HG03354 (cell line): Measurements from ENCODE around the gene MAPKBP1.
"Not testable (repeated sequence)": the region's sequence is repeated elsewhere in the genome, so short reads cannot be mapped to it uniquely, and the experiment has no call there.

Experiments used
- ATAC-seq: cut with Tn5 transposase; IDR thresholded peaks from one replicate; pipeline ENCODE4 v1.9.1; 2021; ENCODE audit warnings: mild to moderate bottlenecking; ENCODE audit not compliant: unreplicated experiment, poor library complexity, severe bottlenecking

MAPKBP1 gene

GRCh38 chr15:41774062-41774881 is at the start of gene MAPKBP1:
MAPKBP1 (plus strand) TSS chr15:41774484; CDS start chr15:41775276, 792 bp downstream.
- peak; percentile 83 for ATAC-seq

GRCh38 chr15:41727143-41727542 is 47.1 kb upstream of the MAPKBP1 start:
- ATAC-seq, result no peak

- not testable (repeated sequence) for ATAC-seq
Observed at GRCh38 chr15:41728061-41728460, 46.2 kb upstream of the MAPKBP1 start.

- ATAC-seq, result no peak
Observed at GRCh38 chr15:41730543-41730942, 43.7 kb upstream of the MAPKBP1 start.

- ATAC-seq, result no peak
Observed at GRCh38 chr15:41732483-41732882, 41.8 kb upstream of the MAPKBP1 start.

- ATAC-seq, result no peak
Observed at GRCh38 chr15:41734079-41734478, 40.2 kb upstream of the MAPKBP1 start.

- no peak for ATAC-seq
Observed at GRCh38 chr15:41735046-41735445, 39.2 kb upstream of the MAPKBP1 start.

- not testable (repeated sequence) for ATAC-seq
Observed at GRCh38 chr15:41735492-41735891, 38.8 kb upstream of the MAPKBP1 start.

GRCh38 chr15:41746802-41747201 is 27.5 kb upstream of the MAPKBP1 start:
- ATAC-seq, result no peak

- no peak for ATAC-seq
Observed at GRCh38 chr15:41756198-41756597, 18.1 kb upstream of the MAPKBP1 start.

- no peak for ATAC-seq
Observed at GRCh38 chr15:41772720-41773331, 1.5 kb upstream of the MAPKBP1 start.

- ATAC-seq, result no peak
Observed at GRCh38 chr15:41773332-41773728, 954 bp upstream of the MAPKBP1 start.

- no peak for ATAC-seq
Observed at GRCh38 chr15:41773729-41774061, 589 bp upstream of the MAPKBP1 start.

GRCh38 chr15:41774882-41775417 is 666 bp downstream of the MAPKBP1 start:
- ATAC-seq, result no peak

- ATAC-seq, result no peak
Observed at GRCh38 chr15:41775651-41776050, 1.4 kb downstream of the MAPKBP1 start.

- no peak for ATAC-seq
Observed at GRCh38 chr15:41777421-41777973, 3.2 kb downstream of the MAPKBP1 start.

GRCh38 chr15:41778521-41778920 is 4.2 kb downstream of the MAPKBP1 start:
- no peak for ATAC-seq

- ATAC-seq, result no peak
Observed at GRCh38 chr15:41779662-41780157, 5.4 kb downstream of the MAPKBP1 start.

GRCh38 chr15:41780266-41780665 is 6.0 kb downstream of the MAPKBP1 start:
- ATAC-seq, result no peak

- no peak for ATAC-seq
Observed at GRCh38 chr15:41780727-41781126, 6.4 kb downstream of the MAPKBP1 start.
